Small intestine (tissue), 7 donors: ENCODE results near the gene TBCE. TPM values are rescaled to one million over a fixed set of nuclear protein-coding genes. Genes with fewer than 3 reads are reported as not detected.

Experiments
- DNase-seq, 2 donors: peaks; one replicate each; pipeline versions ENCODE4 v3.0.0 to v3.0.0-alpha.2; 2013
- FAIRE-seq: peaks from 2 replicates; lab custom pipeline; 2012; peaks lifted over from hg19 to GRCh38; lab: Jason Lieb, UNC
- H3K27ac ChIP-seq, 3 donors: one replicate each; pipeline ENCODE4 v1.5.1; 2013; ENCODE audit warnings: low read length in 2 of 3, mild to moderate bottlenecking in 2 of 3, control low read depth in 1 of 3, inconsistent platforms in 1 of 3, low read depth in 1 of 3, moderate library complexity in 1 of 3
- H3K27me3 ChIP-seq, 3 donors: one replicate each; pipeline ENCODE4 v1.6.1; 2013; ENCODE audit warnings: low read length in 3 of 3, inconsistent platforms in 1 of 3; ENCODE audit not compliant: control insufficient read depth in 3 of 3, insufficient read depth in 3 of 3
- H3K36me3 ChIP-seq, 3 donors: one replicate each; pipeline ENCODE4 v1.6.1; 2013; ENCODE audit warnings: low read length in 3 of 3, inconsistent platforms in 1 of 3, low read depth in 1 of 3, mild to moderate bottlenecking in 1 of 3, moderate library complexity in 1 of 3; ENCODE audit not compliant: control insufficient read depth in 3 of 3, insufficient read depth in 2 of 3
- H3K4me1 ChIP-seq, 3 donors: one replicate each; pipeline ENCODE4 v1.6.1; 2013; ENCODE audit warnings: low read length in 2 of 3, inconsistent platforms in 1 of 3, low read depth in 1 of 3, mild to moderate bottlenecking in 1 of 3, moderate library complexity in 1 of 3; ENCODE audit not compliant: control insufficient read depth in 3 of 3, insufficient read depth in 2 of 3
- H3K4me3 ChIP-seq, 3 donors: one replicate each; pipeline ENCODE4 v1.5.1; 2013; ENCODE audit warnings: low read length in 3 of 3, control low read depth in 1 of 3, inconsistent platforms in 1 of 3, low read depth in 1 of 3, mild to moderate bottlenecking in 1 of 3, moderate library complexity in 1 of 3
- H3K9me3 ChIP-seq, 2 donors: one replicate each; pipeline ENCODE4 v1.6.1; 2013; ENCODE audit warnings: low read depth in 1 of 2, low read length in 1 of 2; ENCODE audit not compliant: control insufficient read depth in 2 of 2, insufficient read depth in 1 of 2
- WGBS, 3 donors: extraction: QIAGEN DNeasy Blood & Tissue Kit; methylation state at CpG; one replicate each; pipeline ENCODE4 v1.1.7; 2013; 5-methylcytosine and 5-hydroxymethylcytosine counted together
- polyA plus RNA-seq, 4 donors: library from polyadenylated mRNA; stranded (reverse) in 3 of 4; unstranded in 1 of 4; fragments of 200-250 nt in 3 of 4; fragments of 120-200 nt in 1 of 4; gene quantifications; one replicate each; pipeline versions ENCODE4 v1.2.1 to v1.2.3, GENCODE V29; 2013
- donor health status: healthy with polysubstance abuse.
- donor health status: control.
- donor health status: control.
- donor health status: Bipolar disorder and iron deficiency.
- donor health status: healthy.

Gene TBCE
- polyA plus RNA-seq, 4 donors = 14.7 to 40.9 (median 22.1) TPM

- WGBS, 3 donors = 0 to 1% (median 0%) methylated on average over 64 to 78 of the region's 78 CpGs
- H3K9me3 ChIP-seq = no peaks in the 10 kb centered on the region
- H3K4me3 ChIP-seq = peak overlapping the region; percentile 93 to 100 (median 99)
- H3K4me1 ChIP-seq = peaks cover 1 to 10% (median 4%) of the 10 kb centered on the region in 3 donors
- peak overlapping the region; percentile 79 to 99 (median 97) for H3K27ac ChIP-seq
- FAIRE-seq (no peak), DNase-seq (peak; percentile 48 to 74)
- peaks cover 0 to 15% (median 3%) of the 10 kb centered on the region in 3 donors for H3K36me3 ChIP-seq
- no peaks in the 10 kb centered on the region for H3K27me3 ChIP-seq
These were observed 40.3 kb upstream of the TBCE start for GRCh38 chr1:235326719-235327558.

- Histone ChIP-seq H3K27ac (peak within 1 kb of the TSS; percentile 89 to 100 (median 98)), H3K4me1 (peaks cover 1 to 10% (median 4%) of the 10 kb centered on the region in 3 donors), H3K9me3 (no peaks in the 10 kb centered on the region), H3K36me3 (peaks cover 0 to 13% (median 0%) of the 10 kb centered on the region in 3 donors), H3K4me3 (peak within 1 kb of the TSS; percentile 93 to 100 (median 99)), H3K27me3 (no peaks in the 10 kb centered on the region)
- 0% methylated on average over 33 to 58 of the region's 58 CpGs for WGBS, 3 donors
- DNase-seq (no peak), FAIRE-seq (no peak)
These were observed 39.5 kb upstream of the TBCE start, which contains the start of gene ARID4B for GRCh38 chr1:235327559-235328270. Gene ARID4B, minus strand, starts transcription at chr1:235328179. Its CDS starts 1,260 bp downstream, at chr1:235326919.

GRCh38 chr1:235328271-235329138, 38.7 kb upstream of the TBCE start, which contains the start of gene GGPS1:
Gene GGPS1, plus strand, starts transcription at chr1:235328570. Its CDS starts 6,695 bp downstream, at chr1:235335265.
- Histone ChIP-seq H3K36me3 (peaks cover 0 to 6% (median 0%) of the 10 kb centered on the region in 3 donors), H3K27me3 (no peaks in the 10 kb centered on the region), H3K4me3 (peak within 1 kb of the TSS; percentile 93 to 100 (median 99)), H3K4me1 (peaks cover 1 to 10% (median 5%) of the 10 kb centered on the region in 3 donors), H3K27ac (peak within 1 kb of the TSS; percentile 89 to 100 (median 98)), H3K9me3 (no peaks in the 10 kb centered on the region)
- WGBS, 3 donors = 0% methylated on average over 52 to 54 of the region's 54 CpGs
- DNase-seq (peak; percentile 99 to 100), FAIRE-seq (no peak)

GRCh38 chr1:235329139-235329902, 37.9 kb upstream of the TBCE start:
- no peak for FAIRE-seq

GRCh38 chr1:235330918-235331285, 36.3 kb upstream of the TBCE start:
- H3K4me1 ChIP-seq = peaks cover 1 to 11% (median 6%) of the 10 kb centered on the region in 3 donors

More at GRCh38 chr1:235329139-235329902, 37.9 kb upstream of the TBCE start:
- Histone ChIP-seq H3K36me3 (peaks cover 0 to 2% (median 0%) of the 10 kb centered on the region in 3 donors), H3K4me3 (peak overlapping the region; percentile 45 to 68 (median 66)), H3K27ac (peak overlapping the region; percentile 89 to 100 (median 98)), H3K27me3 (no peaks in the 10 kb centered on the region), H3K9me3 (no peaks in the 10 kb centered on the region), H3K4me1 (peaks cover 1 to 13% (median 6%) of the 10 kb centered on the region in 3 donors)
- DNase-seq = peak in 1 of 2 donors; percentile 67
- 0 to 2% (median 2%) methylated on average over 24 of the region's 24 CpGs for WGBS, 3 donors

GRCh38 chr1:235331401-235331800, 35.8 kb upstream of the TBCE start:
- 18 to 42% (median 37%) methylated on average over 3 of the region's 3 CpGs for WGBS, 3 donors
- Histone ChIP-seq H3K9me3 (no peaks in the 10 kb centered on the region), H3K4me1 (peaks cover 1 to 12% (median 6%) of the 10 kb centered on the region in 3 donors), H3K27me3 (no peaks in the 10 kb centered on the region), H3K27ac (no peak overlapping the region), H3K36me3 (peaks cover 0 to 6% (median 0%) of the 10 kb centered on the region in 3 donors), H3K4me3 (no peak overlapping the region)
- FAIRE-seq = no peak
- no peak for DNase-seq

More at GRCh38 chr1:235330918-235331285, 36.3 kb upstream of the TBCE start:
- H3K27ac ChIP-seq = no peak overlapping the region
- H3K36me3 ChIP-seq = peaks cover 0 to 1% (median 0%) of the 10 kb centered on the region in 3 donors
- 54 to 72% (median 65%) methylated on average over 5 of the region's 5 CpGs for WGBS, 3 donors
- no peaks in the 10 kb centered on the region for H3K9me3 ChIP-seq
- no peak for FAIRE-seq
- no peak for DNase-seq
- H3K27me3 ChIP-seq = no peaks in the 10 kb centered on the region
- H3K4me3 ChIP-seq = no peak overlapping the region

- H3K4me1 ChIP-seq = peaks cover 0 to 14% (median 5%) of the 10 kb centered on the region in 3 donors
- H3K27me3 ChIP-seq = no peaks in the 10 kb centered on the region
- FAIRE-seq (no peak), DNase-seq (peak; percentile 74 to 85)
- 17 to 55% (median 25%) methylated on average over 4 of the region's 4 CpGs for WGBS, 3 donors
- no peak overlapping the region for H3K4me3 ChIP-seq
- H3K27ac ChIP-seq = peak overlapping the region; percentile 1 to 80 (median 37)
- H3K9me3 ChIP-seq = no peaks in the 10 kb centered on the region
- peaks cover under 1 to 34% (median 3%) of the 10 kb centered on the region in 3 donors for H3K36me3 ChIP-seq
These were observed 30.3 kb upstream of the TBCE start for GRCh38 chr1:235336903-235337302.
